Endothelial cell of umbilical vein (primary cell): ENCODE results near the gene FBXO34. TPM values are rescaled to one million over a fixed set of nuclear protein-coding genes. Genes with fewer than 3 reads are reported as not detected.
A peak's percentile ranks its signal among the peaks of the same experiment; 100 is the strongest.

Experiments
- BruUV-seq: library from RNA; stranded (reverse); fragments of 400-500 nt; replicated peaks from 2 replicates; lab custom pipeline; 2021; lab: Mats Ljungman, UMichigan
- CTCF ChIA-PET: fragments of 300-600, 350-600 bp; sonication (Branson Sonifier 250); formaldehyde crosslinking; loops from one replicate; lab custom pipeline; 2021; ENCODE audit warnings: antibody characterized with exemption, inconsistent platforms; lab: Charles Lee
- POLR2A ChIA-PET: fragments of 300-600, 350-600 bp; sonication (Branson Sonifier 250); formaldehyde crosslinking; loops from one replicate; lab custom pipeline; 2021; ENCODE audit warnings: antibody characterized with exemption, inconsistent platforms; lab: Charles Lee
- DNase-seq: peaks from one replicate; pipeline ENCODE4 v3.0.0-alpha.2; 2011; ENCODE audit warnings: low read depth, low spot score
- FAIRE-seq: peaks from 2 replicates; lab custom pipeline; 2011; peaks lifted over from hg19 to GRCh38; lab: Jason Lieb, UNC
- H2AFZ ChIP-seq: 2 replicates; pipeline ENCODE4 v1.6.0; 2012; ENCODE audit warnings: low read depth, low read length, control low read depth, inconsistent platforms
- H3K27ac ChIP-seq: 2 replicates; pipeline ENCODE4 v1.5.1; 2011; ENCODE audit warnings: low read depth, mild to moderate bottlenecking, control low read depth, low read length, moderate library complexity; ENCODE audit not compliant: insufficient read depth
- H3K27me3 ChIP-seq, 2 experiments: 2 replicates each; pipeline versions ENCODE4 v1.6.0 to v1.6.1; 2011; ENCODE audit warnings: low read length in 2 of 2, mixed read lengths in 1 of 2; ENCODE audit not compliant: control insufficient read depth in 2 of 2, insufficient read depth in 2 of 2
- H3K36me3 ChIP-seq, 2 experiments: 2 replicates in 1 of 2; 3 replicates in 1 of 2; pipeline ENCODE4 v1.5.1; 2011; ENCODE audit warnings: low read length in 2 of 2, mild to moderate bottlenecking in 1 of 2, moderate library complexity in 1 of 2; ENCODE audit not compliant: control insufficient read depth in 2 of 2, insufficient read depth in 2 of 2; ENCODE audit errors: extremely low read depth in 1 of 2
- H3K4me1 ChIP-seq: 3 replicates; pipeline ENCODE4 v1.5.1; 2011; ENCODE audit warnings: mild to moderate bottlenecking, low read length; ENCODE audit not compliant: control insufficient read depth, insufficient read depth; ENCODE audit errors: extremely low read depth
- H3K4me2 ChIP-seq: 2 replicates; pipeline ENCODE4 v1.6.1; 2011; ENCODE audit warnings: low read length, control low read depth, mixed read lengths; ENCODE audit not compliant: insufficient read depth
- H3K4me3 ChIP-seq, 3 experiments: fragments of 200-600 bp in 1 of 3; sonication (generic), shearing (Covaris generic) in 1 of 3; replicated peaks in 1 of 3; 2 replicates each; pipeline ENCODE4 v1.5.1; 2011 to 2016; ENCODE audit warnings: control low read depth in 3 of 3, low read length in 3 of 3, mild to moderate bottlenecking in 2 of 3, inconsistent platforms in 1 of 3, low read depth in 1 of 3, moderate library complexity in 1 of 3; ENCODE audit not compliant: insufficient read depth in 1 of 3
- H3K79me2 ChIP-seq: 2 replicates; pipeline ENCODE4 v1.6.0; 2012; ENCODE audit warnings: low read length, inconsistent platforms; ENCODE audit not compliant: control insufficient read depth, insufficient read depth
- H3K9ac ChIP-seq: replicated peaks from 2 replicates; pipeline ENCODE3; 2011; ENCODE audit warnings: low read length, control low read depth; ENCODE audit not compliant: insufficient read depth; ENCODE audit errors: extremely low read depth
- H3K9me1 ChIP-seq: replicated peaks from 3 replicates; pipeline ENCODE4 v1.6.0; 2011; ENCODE audit warnings: mild to moderate bottlenecking, low read length; ENCODE audit not compliant: control insufficient read depth, insufficient read depth; ENCODE audit errors: extremely low read depth
- H3K9me3 ChIP-seq: replicated peaks from 2 replicates; pipeline ENCODE4 v1.5.1; 2012; ENCODE audit warnings: low read length, inconsistent platforms; ENCODE audit not compliant: control insufficient read depth, insufficient read depth
- H4K20me1 ChIP-seq: replicated peaks from 2 replicates; pipeline ENCODE3; 2011; ENCODE audit warnings: mild to moderate bottlenecking, low read length; ENCODE audit not compliant: control insufficient read depth, insufficient read depth; ENCODE audit errors: extremely low read depth
- EZH2 ChIP-seq: IDR thresholded peaks from 2 replicates; pipeline ENCODE4 v1.6.1; 2012; ENCODE audit warnings: borderline replicate concordance, low read depth, mild to moderate bottlenecking, moderate library complexity, low read length, inconsistent platforms; ENCODE audit not compliant: severe bottlenecking
- FOS ChIP-seq: IDR thresholded peaks from 2 replicates; pipeline ENCODE4 v1.6.1; 2011; ENCODE audit warnings: mild to moderate bottlenecking, low read length, moderate library complexity, borderline replicate concordance; ENCODE audit not compliant: insufficient read depth
- GATA2 ChIP-seq: IDR thresholded peaks from 2 replicates; pipeline ENCODE4 v1.7.0; 2011; ENCODE audit warnings: low read depth, mild to moderate bottlenecking, moderate library complexity, mixed read lengths, low read length; ENCODE audit not compliant: insufficient read length, insufficient read depth
- JUN ChIP-seq: IDR thresholded peaks from 2 replicates; pipeline ENCODE4 v1.6.1; 2011; ENCODE audit warnings: borderline replicate concordance, low read depth; ENCODE audit not compliant: insufficient read length, insufficient read depth
- MYC ChIP-seq: IDR thresholded peaks from one replicate; pipeline ENCODE4 v1.6.1; 2011; ENCODE audit warnings: mild to moderate bottlenecking, low read depth, low read length
- POLR2A ChIP-seq: IDR thresholded peaks from 2 replicates; pipeline ENCODE4 v1.6.1; 2012; ENCODE audit warnings: low read depth, mild to moderate bottlenecking, control low read depth, low read length
- POLR2AphosphoS5 ChIP-seq: IDR thresholded peaks from 2 replicates; pipeline ENCODE4 v1.6.1; 2012; ENCODE audit warnings: low read depth, mild to moderate bottlenecking, control low read depth, low read length, moderate library complexity; ENCODE audit not compliant: insufficient read depth
- dilution Hi-C: fragments of 300-500 bp; cut with MboI; formaldehyde crosslinking; loops from one replicate; pipeline ENCODE4 v1.15.0; 2019; ENCODE audit warnings: low sequenced_read_pairs; ENCODE audit not compliant: extremely low pct_ligation_motif_present
- intact Hi-C: fragments of 100-400 bp; cut with micrococcal nuclease; formaldehyde crosslinking; loops from one replicate; pipeline ENCODE4 v1.10.0; 2022
- polyA plus RNA-seq, 4 experiments: library from polyadenylated mRNA; depleted of rRNA in 3 of 4; stranded (reverse) in 3 of 4; unstranded in 1 of 4; fragments of >200 nt; gene quantifications; 2 replicates each; pipeline versions ENCODE4 v1.2.1 to v1.2.3, GENCODE V29; 2011 to 2012; ENCODE audit warnings: missing spikeins in 1 of 4
- total RNA-seq: library from RNA; stranded (reverse); gene quantifications from 2 replicates; pipeline ENCODE4 v1.2.3, GENCODE V29; 2021
- TF ChIP-seq, protein P1 (sequence below), 2 donors: IDR thresholded peaks; 1 replicate in 1 of 2; 2 replicates in 1 of 2; pipeline ENCODE4 v1.5.1; 2011; ENCODE audit warnings: low read length in 2 of 2, mild to moderate bottlenecking in 2 of 2, moderate library complexity in 2 of 2, control low read depth in 1 of 2, inconsistent platforms in 1 of 2, low read depth in 1 of 2; ENCODE audit not compliant: insufficient read depth in 1 of 2; ENCODE audit errors: extremely low read depth in 1 of 2
- TF ChIP-seq, protein P2 (sequence below): IDR thresholded peaks from 2 replicates; pipeline ENCODE4 v1.6.1; 2011; ENCODE audit not compliant: insufficient read depth, insufficient read length

Gene FBXO34
- total and polyA plus RNA-seq, 2 donors (not counting 3 experiments of a cell fraction or from before 2014, with no cell fraction given), result 8.5 to 14.2 TPM

DNA sequence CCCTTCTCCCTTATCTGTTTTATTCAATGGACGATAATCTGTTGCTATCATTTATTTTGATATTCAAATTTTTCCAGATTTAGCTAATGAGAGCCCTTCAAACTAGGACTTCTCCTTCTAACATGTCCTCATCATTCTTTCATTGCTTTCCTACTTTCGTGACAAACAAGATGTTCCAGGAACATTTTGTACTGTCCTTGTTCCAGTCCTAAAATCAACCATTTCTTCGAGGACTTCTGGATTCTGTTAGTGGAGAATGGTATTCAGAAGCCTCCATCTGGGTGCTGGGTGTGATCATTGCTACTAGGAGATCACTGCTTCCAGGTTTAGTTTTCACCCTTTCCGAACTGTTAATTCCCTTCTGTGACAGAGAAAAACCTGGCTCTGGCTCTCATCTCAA, 29.5 kb upstream of the FBXO34 start:
- no peaks in the 10 kb centered on the region for H3K9me1 ChIP-seq
- no peak for DNase-seq
- dilution Hi-C loops, result no loop called here
- no peaks in the 10 kb centered on the region for H3K36me3 ChIP-seq
- no peak overlapping the region for H3K4me3 ChIP-seq
- no peaks in the 10 kb centered on the region for H3K79me2 ChIP-seq
- intact Hi-C loops, result no loop called here
- H3K27ac ChIP-seq, result no peak overlapping the region
- H3K9me3 ChIP-seq, result no peaks in the 10 kb centered on the region
- H3K9ac ChIP-seq, result no peak overlapping the region
- no TSS peak for BruUV-seq
- H3K4me1 ChIP-seq, result no peaks in the 10 kb centered on the region
- ChIA-PET POLR2A (interaction anchor here (0.7 kb wide), 1 partner anchor 114 kb away, joined by 4 read pairs; no protein-coding TSS in a partner anchor), CTCF (no interaction called here)
- TF ChIP-seq, protein P1, sequence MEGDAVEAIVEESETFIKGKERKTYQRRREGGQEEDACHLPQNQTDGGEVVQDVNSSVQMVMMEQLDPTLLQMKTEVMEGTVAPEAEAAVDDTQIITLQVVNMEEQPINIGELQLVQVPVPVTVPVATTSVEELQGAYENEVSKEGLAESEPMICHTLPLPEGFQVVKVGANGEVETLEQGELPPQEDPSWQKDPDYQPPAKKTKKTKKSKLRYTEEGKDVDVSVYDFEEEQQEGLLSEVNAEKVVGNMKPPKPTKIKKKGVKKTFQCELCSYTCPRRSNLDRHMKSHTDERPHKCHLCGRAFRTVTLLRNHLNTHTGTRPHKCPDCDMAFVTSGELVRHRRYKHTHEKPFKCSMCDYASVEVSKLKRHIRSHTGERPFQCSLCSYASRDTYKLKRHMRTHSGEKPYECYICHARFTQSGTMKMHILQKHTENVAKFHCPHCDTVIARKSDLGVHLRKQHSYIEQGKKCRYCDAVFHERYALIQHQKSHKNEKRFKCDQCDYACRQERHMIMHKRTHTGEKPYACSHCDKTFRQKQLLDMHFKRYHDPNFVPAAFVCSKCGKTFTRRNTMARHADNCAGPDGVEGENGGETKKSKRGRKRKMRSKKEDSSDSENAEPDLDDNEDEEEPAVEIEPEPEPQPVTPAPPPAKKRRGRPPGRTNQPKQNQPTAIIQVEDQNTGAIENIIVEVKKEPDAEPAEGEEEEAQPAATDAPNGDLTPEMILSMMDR (IDR thresholded peaks at IDR 0.05; ENCODE audit: extremely low read depth in 1 of 2, insufficient read depth in 1 of 2, low read depth in 1 of 2, low read length in 2 of 2), result no peak
- TF ChIP-seq GATA2, result no peak
- no peak for TF ChIP-seq JUN
- TF ChIP-seq, protein P2, sequence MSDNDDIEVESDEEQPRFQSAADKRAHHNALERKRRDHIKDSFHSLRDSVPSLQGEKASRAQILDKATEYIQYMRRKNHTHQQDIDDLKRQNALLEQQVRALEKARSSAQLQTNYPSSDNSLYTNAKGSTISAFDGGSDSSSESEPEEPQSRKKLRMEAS, result no peak
- TF ChIP-seq FOS, result no peak
- TF ChIP-seq MYC, result no peak
- no peak for TF ChIP-seq POLR2A
- no peak for TF ChIP-seq EZH2
- TF ChIP-seq POLR2AphosphoS5, result no peak
- no peak overlapping the region for H2AFZ ChIP-seq
- no peak overlapping the region for H3K4me2 ChIP-seq
- H4K20me1 ChIP-seq, result no peaks in the 10 kb centered on the region
- peaks cover 16 to 32% of the 10 kb centered on the region in 2 experiments for H3K27me3 ChIP-seq
- peak; percentile 21 for FAIRE-seq
